A549 (cell line): Measurements from ENCODE around the gene MSTN.

Source experiments
- BHLHE40 ChIP-seq: IDR thresholded peaks from 2 replicates; pipeline ENCODE4 v1.6.1; 2012; ENCODE audit warnings: low read depth, low read length, inconsistent platforms
- CHD4 ChIP-seq: fragments of 200-600 bp; sonication (generic); IDR thresholded peaks from 2 replicates; pipeline ENCODE4 v1.6.1; 2016; ENCODE audit warnings: antibody characterized with exemption, mild to moderate bottlenecking, borderline replicate concordance
- EHMT2 ChIP-seq: fragments of 200-600 bp; sonication (generic); IDR thresholded peaks from 2 replicates; pipeline ENCODE4 v1.6.1; 2016; ENCODE audit warnings: antibody characterized with exemption, low read depth, mild to moderate bottlenecking, moderate library complexity
- EP300 ChIP-seq, 2 experiments: fragments of >200 bp; sonication (Bioruptor Twin); formaldehyde crosslinking; IDR thresholded peaks; 2 replicates in 1 of 2; 3 replicates in 1 of 2; pipeline ENCODE4 v1.6.1; 2016 to 2017
- HMGXB4 ChIP-seq: fragments of 250-450 bp; sonication (Bioruptor Pico); IDR thresholded peaks from 2 replicates; pipeline ENCODE4 v1.5.0; 2021; ENCODE audit warnings: mild to moderate bottlenecking, moderate library complexity, borderline replicate concordance
- JUN ChIP-seq, 2 experiments: fragments of >200 bp; sonication (Bioruptor Twin); formaldehyde crosslinking; IDR thresholded peaks; 2 replicates in 1 of 2; 3 replicates in 1 of 2; pipeline ENCODE4 v1.6.1; 2016 to 2017
- MYC ChIP-seq: IDR thresholded peaks from 2 replicates; pipeline ENCODE4 v1.6.1; 2012; ENCODE audit warnings: mild to moderate bottlenecking, inconsistent platforms, low read length, improper control_type of control experiment, borderline replicate concordance
- POLR2A ChIP-seq: IDR thresholded peaks from 2 replicates; pipeline ENCODE4 v1.6.1; 2012; ENCODE audit warnings: mild to moderate bottlenecking, low read length
- RFX5 ChIP-seq: fragments of 450-650 bp; IDR thresholded peaks from 2 replicates; pipeline ENCODE4 v1.7.1; 2014; ENCODE audit warnings: antibody characterized with exemption, mild to moderate bottlenecking, moderate library complexity
- RNF2 ChIP-seq: fragments of 200-600 bp; sonication (generic); IDR thresholded peaks from 2 replicates; pipeline ENCODE4 v1.6.1; 2016; ENCODE audit warnings: low read depth, mild to moderate bottlenecking, antibody characterized with exemption, moderate library complexity, borderline replicate concordance
- ZSCAN20 ChIP-seq: fragments of 250-450 bp; sonication (Bioruptor Pico); IDR thresholded peaks from 2 replicates; pipeline ENCODE4 v1.8.0; 2022; ENCODE audit warnings: mild to moderate bottlenecking, moderate library complexity
- TF ChIP-seq, protein P1 (sequence below): fragments of >200 bp; sonication (Bioruptor Twin); formaldehyde crosslinking; IDR thresholded peaks from 3 replicates; pipeline ENCODE4 v1.5.1; 2016

DNA sequence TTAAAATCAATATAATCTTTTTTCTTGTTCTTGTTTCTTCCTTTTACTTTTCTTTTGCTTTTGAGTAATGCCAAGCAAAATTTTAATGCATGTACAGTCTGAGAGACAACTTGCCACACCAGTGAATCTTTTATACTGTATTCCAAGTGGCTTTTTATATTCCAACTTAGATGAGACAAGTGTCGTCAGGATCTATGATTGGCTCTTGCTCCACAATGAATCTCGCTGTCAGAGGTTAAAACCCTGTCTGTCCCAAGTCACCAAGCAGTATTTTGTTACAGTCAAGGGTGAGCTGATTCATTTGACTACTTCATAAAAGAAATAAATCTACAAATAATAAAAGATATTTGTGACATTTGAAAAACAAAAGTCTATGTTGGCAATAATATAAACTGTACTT is at the start of gene MSTN:
- TF ChIP-seq POLR2A = no peak
- TF ChIP-seq, protein P1, sequence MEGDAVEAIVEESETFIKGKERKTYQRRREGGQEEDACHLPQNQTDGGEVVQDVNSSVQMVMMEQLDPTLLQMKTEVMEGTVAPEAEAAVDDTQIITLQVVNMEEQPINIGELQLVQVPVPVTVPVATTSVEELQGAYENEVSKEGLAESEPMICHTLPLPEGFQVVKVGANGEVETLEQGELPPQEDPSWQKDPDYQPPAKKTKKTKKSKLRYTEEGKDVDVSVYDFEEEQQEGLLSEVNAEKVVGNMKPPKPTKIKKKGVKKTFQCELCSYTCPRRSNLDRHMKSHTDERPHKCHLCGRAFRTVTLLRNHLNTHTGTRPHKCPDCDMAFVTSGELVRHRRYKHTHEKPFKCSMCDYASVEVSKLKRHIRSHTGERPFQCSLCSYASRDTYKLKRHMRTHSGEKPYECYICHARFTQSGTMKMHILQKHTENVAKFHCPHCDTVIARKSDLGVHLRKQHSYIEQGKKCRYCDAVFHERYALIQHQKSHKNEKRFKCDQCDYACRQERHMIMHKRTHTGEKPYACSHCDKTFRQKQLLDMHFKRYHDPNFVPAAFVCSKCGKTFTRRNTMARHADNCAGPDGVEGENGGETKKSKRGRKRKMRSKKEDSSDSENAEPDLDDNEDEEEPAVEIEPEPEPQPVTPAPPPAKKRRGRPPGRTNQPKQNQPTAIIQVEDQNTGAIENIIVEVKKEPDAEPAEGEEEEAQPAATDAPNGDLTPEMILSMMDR = no peak
- no peak for TF ChIP-seq CHD4
- TF ChIP-seq EHMT2 = no peak
- no peak for TF ChIP-seq RNF2
- TF ChIP-seq JUN (IDR thresholded peaks at IDR 0.05) = no peak
- no peak for TF ChIP-seq HMGXB4 (CRISPR knock-in tag)
- TF ChIP-seq BHLHE40 = no peak
- TF ChIP-seq EP300 (IDR thresholded peaks at IDR 0.05) = no peak
- TF ChIP-seq RFX5 = no peak
- no peak for TF ChIP-seq MYC
- no peak for TF ChIP-seq ZSCAN20
